Hematopoietic multipotent progenitor cell treated with erythropoietin and hydrocortisone succinate and interleukin-3 and kit ligand, for 8 days (in vitro differentiated cells): Measurements from ENCODE around the gene CNPY3.
A peak's percentile ranks its signal among the peaks of the same experiment; 100 is the strongest.
"Not testable (repeated sequence)": the region's sequence is repeated elsewhere in the genome, so short reads cannot be mapped to it uniquely, and the experiment has no call there.

Source experiments
- DNase-seq: peaks from one replicate; pipeline ENCODE4 v3.0.0-alpha.2; 2015

The CNPY3 gene

GRCh38 chr6:42928986-42929820 lies at the start of gene CNPY3:
Gene CNPY3, plus strand, starts transcription at chr6:42929480. Its CDS starts 91 bp downstream, at chr6:42929571.
- DNase-seq: peak; percentile 99

GRCh38 chr6:42880240-42880817 lies 49.0 kb upstream of the CNPY3 start:
- not testable (repeated sequence) for DNase-seq

GRCh38 chr6:42880871-42881270 lies 48.4 kb upstream of the CNPY3 start:
- not testable (repeated sequence) for DNase-seq

- no peak for DNase-seq
These were observed 43.6 kb upstream of the CNPY3 start for GRCh38 chr6:42885702-42886101.

- not testable (repeated sequence) for DNase-seq
These were observed 41.1 kb upstream of the CNPY3 start for GRCh38 chr6:42888201-42888600.

- DNase-seq: peak; percentile 14
These were observed 39.5 kb upstream of the CNPY3 start for GRCh38 chr6:42889815-42890214.

- DNase-seq: peak; percentile 97
These were observed 38.7 kb upstream of the CNPY3 start for GRCh38 chr6:42890311-42891198.

- no peak for DNase-seq
These were observed 38.0 kb upstream of the CNPY3 start for GRCh38 chr6:42891199-42891722.

GRCh38 chr6:42894041-42894828 lies 35.0 kb upstream of the CNPY3 start:
- peak; percentile 92 for DNase-seq

- DNase-seq: no peak
These were observed 33.0 kb upstream of the CNPY3 start for GRCh38 chr6:42896178-42896719.

- peak; percentile 83 for DNase-seq
These were observed 30.4 kb upstream of the CNPY3 start for GRCh38 chr6:42898891-42899361.

- DNase-seq: no peak
These were observed 29.4 kb upstream of the CNPY3 start for GRCh38 chr6:42899871-42900270.

GRCh38 chr6:42901538-42901957 lies 27.7 kb upstream of the CNPY3 start:
- peak; percentile 97 for DNase-seq

GRCh38 chr6:42902429-42903263 lies 26.6 kb upstream of the CNPY3 start:
- peak; percentile 59 for DNase-seq

- DNase-seq: no peak
These were observed 24.8 kb upstream of the CNPY3 start for GRCh38 chr6:42904467-42904866.

GRCh38 chr6:42907336-42907735 lies 21.9 kb upstream of the CNPY3 start:
- DNase-seq: no peak

- DNase-seq: no peak
These were observed 19.4 kb upstream of the CNPY3 start for GRCh38 chr6:42909835-42910234.

GRCh38 chr6:42911171-42912021 lies 17.9 kb upstream of the CNPY3 start:
- no peak for DNase-seq

GRCh38 chr6:42914546-42914945 lies 14.7 kb upstream of the CNPY3 start:
- no peak for DNase-seq

GRCh38 chr6:42915732-42916131 lies 13.5 kb upstream of the CNPY3 start, which contains the start of gene PTCRA:
Gene PTCRA, plus strand, starts transcription at chr6:42916053. Its CDS starts 17 bp downstream, at chr6:42916070.
- DNase-seq: no peak
